ENCODE data around the gene GNGT2. TPM values are rescaled to one million over a fixed set of nuclear protein-coding genes. Genes with fewer than 3 reads are reported as not detected.

Gene GNGT2
- total RNA-seq (ENCODE audit: low replicate concordance) = not detected in 2 replicates

GRCh38 chr17:49210158-49211029 lies at the start of gene GNGT2, which contains the start of gene ABI3:
Gene GNGT2 (minus strand): TSS chr17:49210574. CDS start chr17:49207422, 3,152 bp downstream.
Gene ABI3 (plus strand): TSS chr17:49210707. CDS start chr17:49210725, 18 bp downstream.

GRCh38 chr17:49230636-49231562 lies 20.5 kb upstream of the GNGT2 start, which contains the start of gene PHOSPHO1:
Gene PHOSPHO1 (minus strand): TSS chr17:49230787. CDS start chr17:49226691, 4,096 bp downstream.

Other genes with a start within 250 kb of the GNGT2 start
- not detected in 2 replicates for gene GIP, start 242.0 kb downstream of the GNGT2 start, total RNA-seq (ENCODE audit: low replicate concordance)
- gene IGF2BP1, start 213.2 kb downstream of the GNGT2 start, total RNA-seq (ENCODE audit: low replicate concordance) = 0.12 and 0.15 TPM in 2 replicates
- 0.08 TPM in 1 of 2 replicates, not detected in the other for gene B4GALNT2, start 77.8 kb downstream of the GNGT2 start, total RNA-seq (ENCODE audit: low replicate concordance)
- gene ABI3, start 133 bp upstream of the GNGT2 start, total RNA-seq (ENCODE audit: low replicate concordance) = 0.08 and 0.47 TPM in 2 replicates
- 0.45 TPM in 1 of 2 replicates, not detected in the other for gene PHOSPHO1, start 20.2 kb upstream of the GNGT2 start, total RNA-seq (ENCODE audit: low replicate concordance)
- 6.9 and 8.0 TPM in 2 replicates for gene ZNF652, start 151.7 kb upstream of the GNGT2 start, total RNA-seq (ENCODE audit: low replicate concordance)
- gene PHB1, start 204.3 kb upstream of the GNGT2 start, total RNA-seq (ENCODE audit: low replicate concordance) = 173 and 306 TPM in 2 replicates

All from smooth muscle cell of the coronary artery (primary cell).